Glutamatergic neuron (in vitro differentiated cells): Measurements from ENCODE around the gene TTI1. TPM values are rescaled to one million over a fixed set of nuclear protein-coding genes. Genes with fewer than 3 reads are reported as not detected.

Experiments used
- total RNA-seq: library from RNA; stranded (reverse); fragmentation: NEBNext Ultra II Directional; extraction: Animal tissue kit (Norgen Biotek cat#: 25700); gene quantifications from one replicate; pipeline ENCODE4 v1.2.1, GENCODE V29; 2021; ENCODE audit not compliant: unreplicated experiment

Gene TTI1
- total RNA-seq, 1 donor from 2014 or later = 22.9 TPM

Other genes starting within 250 kb of the TTI1 start
- gene VSTM2L, start 130.3 kb downstream of the TTI1 start, total RNA-seq = 15.9 TPM
- 29.2 TPM for gene RPRD1B, start 290 bp upstream of the TTI1 start, total RNA-seq
- gene TGM2, start 131.8 kb upstream of the TTI1 start, total RNA-seq = not detected
- 1.6 TPM for gene KIAA1755, start 227.3 kb upstream of the TTI1 start, total RNA-seq